HepG2 (cell line): ENCODE measurements around the gene EYA4. TPM values are rescaled to one million over a fixed set of nuclear protein-coding genes. Genes with fewer than 3 reads are reported as not detected.

Experiments
- ATAC-seq: fragments of 200-7000 bp; cut with Tn5 transposase; 3 replicates; pipeline ENCODE4 v1.9.1; 2020; ENCODE audit warnings: mild to moderate bottlenecking, moderate library complexity
- BruUV-seq: library from RNA; stranded (reverse); fragments of 400-500 nt; replicated peaks from 2 replicates; lab custom pipeline; 2021; lab: Mats Ljungman, UMichigan
- CTCF ChIA-PET: fragments of 300-600 bp; formaldehyde crosslinking; extraction: SDS; loops from one replicate; lab custom pipeline; 2021; ENCODE audit warnings: low total read pairs, inconsistent platforms, low intra/inter-chr PET ratio; lab: Yijun Ruan, JAX
- POLR2A ChIA-PET: fragments of 350-600 bp; sonication (Branson Sonifier 250); formaldehyde crosslinking; loops from one replicate; lab custom pipeline; 2020; ENCODE audit warnings: antibody characterized with exemption, inconsistent platforms; lab: Yijun Ruan, JAX
- DNase-seq: peaks from one replicate; pipeline ENCODE4 v3.0.0-alpha.2; 2015; ENCODE audit warnings: low spot score
- FAIRE-seq: peaks from 3 replicates; lab custom pipeline; 2011; peaks lifted over from hg19 to GRCh38; lab: Jason Lieb, UNC
- H2AFZ ChIP-seq: one replicate; pipeline ENCODE4 v1.6.1; 2011; ENCODE audit warnings: low read length, inconsistent platforms
- H3K27ac ChIP-seq: fragments of 300-600 bp; 3 replicates; pipeline ENCODE4 v1.8.0; 2011; ENCODE audit warnings: mixed run types, mild to moderate bottlenecking, mixed read lengths, low read length, inconsistent platforms; ENCODE audit not compliant: insufficient read depth; ENCODE audit errors: extremely low read length
- H3K27me3 ChIP-seq, 2 experiments: fragments of 200-600 bp in 1 of 2; 2 replicates in 1 of 2; 3 replicates in 1 of 2; pipeline versions ENCODE4 v1.6.0 to v1.8.0; 2011; ENCODE audit warnings: low read length in 2 of 2, mild to moderate bottlenecking in 2 of 2, moderate library complexity in 2 of 2, inconsistent platforms in 1 of 2; ENCODE audit not compliant: insufficient read depth in 2 of 2, control insufficient read depth in 1 of 2
- H3K36me3 ChIP-seq, 2 experiments: fragments of 200-600 bp in 1 of 2; replicated peaks in 1 of 2; 2 replicates in 1 of 2; 3 replicates in 1 of 2; pipeline versions ENCODE4 v1.5.1 to v1.8.0; 2011; ENCODE audit warnings: low read length in 2 of 2, inconsistent platforms in 1 of 2; ENCODE audit not compliant: insufficient read depth in 2 of 2, control insufficient read depth in 1 of 2
- H3K4me1 ChIP-seq: 2 replicates; pipeline ENCODE4 v1.5.1; 2012; ENCODE audit warnings: low read length, inconsistent platforms; ENCODE audit not compliant: insufficient read depth
- H3K4me2 ChIP-seq: 2 replicates; pipeline ENCODE4 v1.6.0; 2011; ENCODE audit warnings: low read depth, low read length, inconsistent platforms
- H3K4me3 ChIP-seq, 3 experiments: fragments of 200-600 bp in 1 of 3; sonication (generic), shearing (Covaris generic) in 1 of 3; replicated peaks in 1 of 3; 2 replicates each; pipeline ENCODE4 v1.5.1; 2011 to 2016; ENCODE audit warnings: low read length in 3 of 3, inconsistent platforms in 2 of 3, low read depth in 2 of 3, mild to moderate bottlenecking in 2 of 3, control low read depth in 1 of 3, mixed read lengths in 1 of 3; ENCODE audit not compliant: insufficient read depth in 1 of 3
- H3K79me2 ChIP-seq: one replicate; pipeline ENCODE4 v1.6.1; 2011; ENCODE audit warnings: low read length, inconsistent platforms; ENCODE audit not compliant: insufficient read depth
- H3K9ac ChIP-seq: 2 replicates; pipeline ENCODE4 v1.6.0; 2011; ENCODE audit warnings: mild to moderate bottlenecking, low read depth, low read length, inconsistent platforms; ENCODE audit not compliant: insufficient read depth
- H3K9me3 ChIP-seq: 2 replicates; pipeline ENCODE4 v1.5.1; 2012; ENCODE audit warnings: mild to moderate bottlenecking, low read length
- H4K20me1 ChIP-seq: 2 replicates; pipeline ENCODE4 v1.6.0; 2011; ENCODE audit warnings: inconsistent platforms, mild to moderate bottlenecking, low read length, moderate library complexity; ENCODE audit not compliant: insufficient read depth
- CBX2 ChIP-seq, 2 experiments: fragments of 200-600 bp in 1 of 2; sonication (generic); formaldehyde crosslinking in 1 of 2; IDR thresholded peaks; 2 replicates each; pipeline versions ENCODE4 v1.7.0 to v1.8.1; 2018 to 2022; ENCODE audit warnings: low read depth in 2 of 2, low read length in 1 of 2, mild to moderate bottlenecking in 1 of 2, missing genetic modification reagents in 1 of 2
- CENPT ChIP-seq: sonication (generic); formaldehyde crosslinking; IDR thresholded peaks from 2 replicates; pipeline ENCODE4 v1.8.0; 2022; ENCODE audit warnings: low read depth, mild to moderate bottlenecking, moderate library complexity, missing genetic modification reagents
- FOSL2 ChIP-seq: sonication (generic); formaldehyde crosslinking; IDR thresholded peaks from 2 replicates; pipeline ENCODE4 v1.4.0; 2020; ENCODE audit warnings: missing genetic modification reagents
- IRX3 ChIP-seq: sonication (generic); formaldehyde crosslinking; IDR thresholded peaks from 2 replicates; pipeline ENCODE4 v1.8.1; 2023; ENCODE audit warnings: mild to moderate bottlenecking, low read depth, missing genetic modification reagents, borderline replicate concordance
- ISL2 ChIP-seq: sonication (generic); formaldehyde crosslinking; IDR thresholded peaks from 2 replicates; pipeline ENCODE4 v1.5.0; 2020; ENCODE audit warnings: missing genetic modification reagents
- MYNN ChIP-seq: sonication (generic); formaldehyde crosslinking; IDR thresholded peaks from 2 replicates; pipeline ENCODE4 v1.4.0; 2020; ENCODE audit warnings: mild to moderate bottlenecking, low read depth, missing genetic modification reagents
- SOX13 ChIP-seq, 3 experiments: fragments of 450-650 bp in 1 of 3; sonication (generic) in 1 of 3; formaldehyde crosslinking in 1 of 3; IDR thresholded peaks in 2 of 3; conservative IDR thresholded peaks in 1 of 3; 2 replicates each; pipeline versions ENCODE4 v1.5.0 to v1.6.1; 2016 to 2020; ENCODE audit warnings: antibody characterized with exemption in 1 of 3, mild to moderate bottlenecking in 1 of 3, missing compliant biosample characterization in 1 of 3, missing genetic modification reagents in 1 of 3, moderate library complexity in 1 of 3
- XRCC5 ChIP-seq: fragments of 200-400 bp; formaldehyde crosslinking; optimal IDR thresholded peaks from 2 replicates; pipeline ENCODE3; 2017; ENCODE audit warnings: mild to moderate bottlenecking, low read length
- ZFYVE20 ChIP-seq: sonication (generic); formaldehyde crosslinking; IDR thresholded peaks from 2 replicates; pipeline ENCODE4 v1.8.0; 2023; ENCODE audit warnings: low read depth, mild to moderate bottlenecking, moderate library complexity, missing genetic modification reagents, borderline replicate concordance
- ZNF556 ChIP-seq: sonication (generic); formaldehyde crosslinking; IDR thresholded peaks from 2 replicates; pipeline ENCODE4 v1.4.0; 2020; ENCODE audit warnings: mild to moderate bottlenecking, missing genetic modification reagents, borderline replicate concordance
- WGBS: methylation state at CpG from one replicate; pipeline ENCODE4 v1.1.6; 2017; ENCODE audit warnings: low lambda C conversion rate; 5-methylcytosine and 5-hydroxymethylcytosine counted together
- in situ Hi-C: cut with HindIII; loops from 2 replicates; pipeline ENCODE4 v1.10.0; 2017; ENCODE audit warnings: low pct_unique_long_range_greater_than_20kb; ENCODE audit not compliant: extremely low pct_ligation_motif_present
- intact Hi-C: fragments of 100-400 bp; cut with micrococcal nuclease; formaldehyde crosslinking; loops from one replicate; pipeline ENCODE4 v1.10.0; 2022; ENCODE audit not compliant: unreplicated experiment
- polyA plus RNA-seq, 8 experiments: library from polyadenylated mRNA; depleted of rRNA in 3 of 8; stranded (reverse) in 7 of 8; unstranded in 1 of 8; fragments of >200 nt; fragmentation: Illumina TruSeq in 4 of 8; extraction: Trizol in 4 of 8; gene quantifications; 2 replicates each; pipeline versions ENCODE4 v1.2.1 to v1.2.3, GENCODE V29; 2011 to 2016; ENCODE audit warnings: low read depth in 4 of 8, missing spikeins in 1 of 8, mixed read lengths in 1 of 8; ENCODE audit not compliant: insufficient read depth in 1 of 8
- total RNA-seq, 5 experiments: library from RNA; depleted of rRNA; stranded (reverse); fragments of >200 nt; fragmentation: Illumina TruSeq; extraction: Trizol; gene quantifications; 2 replicates each; pipeline ENCODE4 v1.2.3, GENCODE V29; 2016; ENCODE audit warnings: low read depth in 1 of 5
- TF ChIP-seq, protein P1 (sequence below): sonication (generic); formaldehyde crosslinking; conservative IDR thresholded peaks from 2 replicates; pipeline ENCODE4 v1.4.0; 2020; ENCODE audit warnings: mild to moderate bottlenecking, missing genetic modification reagents, moderate library complexity

EYA4 gene
- total and polyA plus RNA-seq, 2 of the 13 experiments (the other 11 are each of a cell fraction or from before 2014, with no cell fraction given) = not detected

DNA sequence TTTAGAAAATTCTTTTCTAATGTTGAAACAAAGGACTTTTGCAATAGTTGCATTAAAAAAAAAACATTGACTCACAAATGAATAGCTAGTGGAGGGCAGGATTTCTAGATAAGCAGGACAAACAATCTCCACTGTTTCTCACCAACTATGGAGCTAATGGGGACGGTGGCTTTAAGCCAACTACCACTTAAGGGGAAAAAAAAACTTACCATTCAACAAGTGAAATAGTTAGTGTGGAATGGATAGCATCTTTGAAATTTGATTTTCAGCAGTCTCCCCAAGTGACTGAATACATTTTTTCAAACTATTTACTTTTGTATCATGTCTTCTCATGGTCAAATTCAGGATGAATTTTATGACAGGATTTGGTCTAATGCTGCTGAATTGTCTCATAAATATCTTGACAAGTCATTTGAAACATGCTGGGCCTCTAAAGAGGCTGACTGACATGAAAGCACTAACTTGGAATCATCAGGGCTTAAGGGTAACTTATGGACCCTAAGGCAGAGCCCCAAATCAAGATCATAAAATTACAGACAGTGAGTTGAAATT is 100.5 kb downstream of the EYA4 start:
- no peak overlapping the region for H3K4me2 ChIP-seq
- ATAC-seq (no peak), DNase-seq (peak; percentile 66), FAIRE-seq (no peak)
- no peaks in the 10 kb centered on the region for H3K79me2 ChIP-seq
- no peaks in the 10 kb centered on the region for H3K9me3 ChIP-seq
- BruUV-seq = no TSS peak
- no peaks in the 10 kb centered on the region for H3K36me3 ChIP-seq
- H4K20me1 ChIP-seq = no peaks in the 10 kb centered on the region
- H3K27me3 ChIP-seq = no peaks in the 10 kb centered on the region
- no peak overlapping the region for H3K27ac ChIP-seq
- 0% methylated on average over 1 of the region's 1 CpG for WGBS
- H2AFZ ChIP-seq = no peak overlapping the region
- TF ChIP-seq ISL2 (no peak), SOX13 (IDR thresholded peaks at IDR 0.05) (no peak), SOX13 (CRISPR knock-in tag; conservative IDR thresholded peaks at IDR 0.05 in 1 of 2, IDR thresholded peaks at IDR 0.05 in 1 of 2) (peak in 1 of 2 experiments; percentile 37; a peak in 1 of 4 replicates)
- TF ChIP-seq, all 625 proteins: peak for 1
- no peaks in the 10 kb centered on the region for H3K4me1 ChIP-seq
- ChIA-PET POLR2A (no interaction called here), CTCF (no interaction called here)
- intact Hi-C loops (no loop called here), in situ Hi-C loops (no loop called here)
- no peak overlapping the region for H3K9ac ChIP-seq
- no peak overlapping the region for H3K4me3 ChIP-seq

DNA sequence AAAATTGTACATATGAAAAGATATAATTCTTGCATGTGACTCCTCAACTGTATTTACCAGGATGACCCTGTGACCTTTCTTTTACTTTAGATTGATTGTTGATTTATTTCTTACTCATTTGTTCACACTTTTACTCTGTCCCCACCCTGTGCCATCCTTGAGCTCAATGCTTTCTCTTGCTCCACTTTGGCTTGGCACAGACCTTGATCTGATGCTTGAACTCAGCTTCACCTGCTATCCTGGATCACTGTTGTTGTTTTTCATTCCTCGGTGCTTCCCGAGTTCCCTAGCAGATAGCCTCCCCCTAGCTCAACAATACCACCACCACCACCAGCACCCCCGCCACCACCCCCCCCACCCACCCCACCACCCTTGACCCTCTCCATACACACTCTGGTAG is 102.1 kb downstream of the EYA4 start:
- ATAC-seq (no peak), DNase-seq (no peak), FAIRE-seq (no peak)
- ChIA-PET CTCF (no interaction called here), POLR2A (no interaction called here)
- H3K4me3 ChIP-seq = no peak overlapping the region
- no peak overlapping the region for H3K9ac ChIP-seq
- TF ChIP-seq IRX3 (CRISPR knock-in tag) = no peak
- TF ChIP-seq XRCC5 = no peak
- no peak for TF ChIP-seq ZFYVE20 (CRISPR knock-in tag)
- TF ChIP-seq, protein P1, sequence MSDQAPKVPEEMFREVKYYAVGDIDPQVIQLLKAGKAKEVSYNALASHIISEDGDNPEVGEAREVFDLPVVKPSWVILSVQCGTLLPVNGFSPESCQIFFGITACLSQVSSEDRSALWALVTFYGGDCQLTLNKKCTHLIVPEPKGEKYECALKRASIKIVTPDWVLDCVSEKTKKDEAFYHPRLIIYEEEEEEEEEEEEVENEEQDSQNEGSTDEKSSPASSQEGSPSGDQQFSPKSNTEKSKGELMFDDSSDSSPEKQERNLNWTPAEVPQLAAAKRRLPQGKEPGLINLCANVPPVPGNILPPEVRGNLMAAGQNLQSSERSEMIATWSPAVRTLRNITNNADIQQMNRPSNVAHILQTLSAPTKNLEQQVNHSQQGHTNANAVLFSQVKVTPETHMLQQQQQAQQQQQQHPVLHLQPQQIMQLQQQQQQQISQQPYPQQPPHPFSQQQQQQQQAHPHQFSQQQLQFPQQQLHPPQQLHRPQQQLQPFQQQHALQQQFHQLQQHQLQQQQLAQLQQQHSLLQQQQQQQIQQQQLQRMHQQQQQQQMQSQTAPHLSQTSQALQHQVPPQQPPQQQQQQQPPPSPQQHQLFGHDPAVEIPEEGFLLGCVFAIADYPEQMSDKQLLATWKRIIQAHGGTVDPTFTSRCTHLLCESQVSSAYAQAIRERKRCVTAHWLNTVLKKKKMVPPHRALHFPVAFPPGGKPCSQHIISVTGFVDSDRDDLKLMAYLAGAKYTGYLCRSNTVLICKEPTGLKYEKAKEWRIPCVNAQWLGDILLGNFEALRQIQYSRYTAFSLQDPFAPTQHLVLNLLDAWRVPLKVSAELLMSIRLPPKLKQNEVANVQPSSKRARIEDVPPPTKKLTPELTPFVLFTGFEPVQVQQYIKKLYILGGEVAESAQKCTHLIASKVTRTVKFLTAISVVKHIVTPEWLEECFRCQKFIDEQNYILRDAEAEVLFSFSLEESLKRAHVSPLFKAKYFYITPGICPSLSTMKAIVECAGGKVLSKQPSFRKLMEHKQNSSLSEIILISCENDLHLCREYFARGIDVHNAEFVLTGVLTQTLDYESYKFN = no peak
- no peak for TF ChIP-seq CENPT (CRISPR knock-in tag)
- no peak for TF ChIP-seq MYNN
- no peak for TF ChIP-seq CBX2 (IDR thresholded peaks at IDR 0.05; ENCODE audit: low read depth, low read length)
- TF ChIP-seq CBX2 (CRISPR knock-in tag; IDR thresholded peaks at IDR 0.05; ENCODE audit: low read depth) = no peak
- TF ChIP-seq ZNF556 = no peak
- no peak for TF ChIP-seq FOSL2 (CRISPR knock-in tag)
- H3K79me2 ChIP-seq = no peaks in the 10 kb centered on the region
- H3K27me3 ChIP-seq = no peaks in the 10 kb centered on the region
- H2AFZ ChIP-seq = no peak overlapping the region
- H3K4me2 ChIP-seq = no peak overlapping the region
- no peaks in the 10 kb centered on the region for H3K4me1 ChIP-seq
- no peaks in the 10 kb centered on the region for H3K36me3 ChIP-seq
- BruUV-seq = no TSS peak
- WGBS = 3% methylated on average over 3 of the region's 3 CpGs
- in situ Hi-C loops = no loop called here
- H3K27ac ChIP-seq = no peak overlapping the region
- no peaks in the 10 kb centered on the region for H4K20me1 ChIP-seq
- intact Hi-C loops = no loop called here
- no peaks in the 10 kb centered on the region for H3K9me3 ChIP-seq
